Activated T-cell treated with anti-CD3 and anti-CD28 coated beads for 48 hours (primary cell): ENCODE measurements around the gene THSD1.

Experiments
- DNase-seq: peaks from one replicate; pipeline ENCODE4 v3.0.0-alpha.2; 2020; ENCODE audit warnings: low read depth

The THSD1 gene, protein sequence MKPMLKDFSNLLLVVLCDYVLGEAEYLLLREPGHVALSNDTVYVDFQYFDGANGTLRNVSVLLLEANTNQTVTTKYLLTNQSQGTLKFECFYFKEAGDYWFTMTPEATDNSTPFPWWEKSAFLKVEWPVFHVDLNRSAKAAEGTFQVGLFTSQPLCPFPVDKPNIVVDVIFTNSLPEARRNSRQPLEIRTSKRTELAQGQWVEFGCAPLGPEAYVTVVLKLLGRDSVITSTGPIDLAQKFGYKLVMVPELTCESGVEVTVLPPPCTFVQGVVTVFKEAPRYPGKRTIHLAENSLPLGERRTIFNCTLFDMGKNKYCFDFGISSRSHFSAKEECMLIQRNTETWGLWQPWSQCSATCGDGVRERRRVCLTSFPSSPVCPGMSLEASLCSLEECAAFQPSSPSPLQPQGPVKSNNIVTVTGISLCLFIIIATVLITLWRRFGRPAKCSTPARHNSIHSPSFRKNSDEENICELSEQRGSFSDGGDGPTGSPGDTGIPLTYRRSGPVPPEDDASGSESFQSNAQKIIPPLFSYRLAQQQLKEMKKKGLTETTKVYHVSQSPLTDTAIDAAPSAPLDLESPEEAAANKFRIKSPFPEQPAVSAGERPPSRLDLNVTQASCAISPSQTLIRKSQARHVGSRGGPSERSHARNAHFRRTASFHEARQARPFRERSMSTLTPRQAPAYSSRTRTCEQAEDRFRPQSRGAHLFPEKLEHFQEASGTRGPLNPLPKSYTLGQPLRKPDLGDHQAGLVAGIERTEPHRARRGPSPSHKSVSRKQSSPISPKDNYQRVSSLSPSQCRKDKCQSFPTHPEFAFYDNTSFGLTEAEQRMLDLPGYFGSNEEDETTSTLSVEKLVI

DNA sequence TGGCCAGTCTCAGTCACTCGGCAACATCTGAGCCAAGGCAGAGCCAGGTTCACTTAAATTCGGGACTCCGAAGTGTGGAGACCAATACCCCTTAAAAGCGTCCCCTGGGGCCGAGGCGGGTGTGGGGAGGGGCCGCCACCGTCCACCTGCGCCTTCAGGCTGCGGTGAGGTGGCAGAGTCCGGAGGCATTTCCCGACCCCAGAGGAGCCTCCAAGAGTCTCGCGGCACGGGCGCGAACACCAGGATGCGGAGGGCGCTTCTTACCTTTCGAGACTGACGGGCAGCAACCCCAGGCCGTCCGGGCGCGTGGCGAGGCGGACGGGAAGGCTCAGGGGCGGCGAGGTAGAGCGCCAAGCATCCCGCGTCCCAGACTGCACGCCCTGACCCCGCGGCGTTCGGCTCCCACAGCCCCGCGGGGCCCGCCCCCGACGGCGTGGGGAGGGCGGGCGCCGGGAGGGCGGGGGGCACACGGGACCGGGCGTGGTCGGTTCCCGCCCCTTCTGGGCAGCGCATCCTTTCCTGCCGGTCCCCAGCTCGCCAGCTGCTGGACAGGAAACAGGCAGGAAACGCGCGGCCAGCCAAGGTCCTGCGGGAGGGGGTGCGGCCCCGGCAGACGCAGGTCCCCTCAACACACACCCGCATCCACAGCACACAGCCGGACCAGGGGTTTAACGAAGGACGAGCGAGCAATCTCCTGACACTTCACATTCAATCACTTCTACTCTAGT is at the start of gene THSD1:
Gene THSD1, minus strand, starts transcription at position 406 of the 728 bp plus-strand sequence. CDS start 3,572 bp downstream, outside the sequence.
- DNase-seq, result no peak

DNA sequence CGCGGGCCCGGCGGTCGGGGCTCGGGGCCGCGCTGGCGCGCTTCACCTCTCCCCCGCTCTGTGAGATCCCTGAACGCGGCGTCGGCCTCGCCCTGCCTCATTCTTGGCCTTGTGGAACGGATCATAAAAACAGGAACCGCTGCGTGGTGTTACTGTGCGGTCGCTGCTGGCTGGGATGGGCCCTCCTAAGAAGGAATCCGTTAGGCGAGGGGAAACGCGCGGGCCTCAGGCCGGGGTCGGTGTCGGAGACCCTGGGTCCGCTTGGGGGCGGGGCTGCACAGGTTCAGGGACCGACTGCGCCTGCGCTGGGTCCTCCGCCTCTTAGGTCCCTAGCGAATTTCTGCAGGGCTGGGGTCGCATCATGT is 49.7 kb upstream of the THSD1 start:
- DNase-seq, result peak; percentile 74

DNA sequence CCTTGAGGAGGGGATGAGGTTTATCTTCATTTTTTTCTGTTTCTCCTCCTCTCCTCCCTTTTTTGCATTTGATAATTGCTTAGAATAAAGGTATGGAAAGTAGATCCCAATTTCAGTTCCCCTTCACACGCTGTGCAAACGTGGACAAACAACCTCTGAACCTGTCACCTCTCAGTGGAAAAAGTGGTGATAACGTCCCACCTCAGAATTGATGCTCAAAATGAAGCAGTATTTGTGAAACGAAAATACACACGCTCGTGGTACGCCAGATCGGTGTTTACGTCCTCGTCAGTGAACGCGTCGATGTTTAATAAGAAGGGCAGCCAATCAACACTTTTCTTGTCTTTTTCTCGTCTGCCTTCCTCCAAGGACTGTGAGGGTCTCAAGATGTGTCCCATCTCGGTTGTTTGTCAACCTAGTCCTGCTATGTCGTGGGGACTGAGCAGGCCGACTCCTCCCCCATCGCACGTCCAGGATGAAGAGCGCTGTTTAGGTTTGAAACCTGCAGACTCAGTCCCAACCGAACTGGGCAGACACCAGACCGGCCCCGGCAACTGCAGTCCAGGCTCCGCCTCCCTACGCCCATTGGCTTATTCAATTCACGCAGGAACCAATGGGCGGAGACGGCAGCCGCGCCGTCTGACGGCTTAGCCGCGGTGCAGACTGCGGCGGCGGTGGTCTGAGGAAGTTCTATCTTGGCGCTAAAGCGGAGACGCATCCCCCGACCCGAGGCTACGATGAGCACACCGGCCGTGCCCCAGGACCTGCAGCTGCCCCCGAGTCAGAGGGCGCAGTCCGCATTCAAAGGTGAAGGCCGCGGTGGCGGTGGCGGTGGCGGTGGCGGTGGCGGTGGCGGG is 49.1 kb upstream of the THSD1 start, which contains the start of gene CKAP2:
Gene CKAP2, plus strand, starts transcription at position 659 of the 857 bp plus-strand sequence. Its CDS starts 79 bp downstream, at position 738.
- peak; percentile 89 for DNase-seq

DNA sequence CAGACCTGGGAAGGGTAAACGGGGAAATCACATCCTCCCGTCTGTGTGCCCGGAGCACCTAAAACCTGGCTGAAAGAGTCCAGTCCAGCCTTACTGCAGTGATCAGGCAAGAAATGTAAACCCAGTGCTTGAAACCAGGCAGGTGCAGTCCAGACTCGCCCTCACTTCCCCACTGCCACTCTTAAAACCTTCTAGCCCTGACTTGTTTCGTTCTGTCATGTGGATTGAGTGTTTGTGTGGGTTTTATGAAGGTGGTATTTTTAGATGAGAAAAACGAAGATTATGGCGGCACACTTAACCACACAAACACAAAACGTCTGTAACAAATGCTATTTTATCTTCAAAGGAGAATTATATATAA is 48.5 kb upstream of the THSD1 start:
- no peak for DNase-seq

DNA sequence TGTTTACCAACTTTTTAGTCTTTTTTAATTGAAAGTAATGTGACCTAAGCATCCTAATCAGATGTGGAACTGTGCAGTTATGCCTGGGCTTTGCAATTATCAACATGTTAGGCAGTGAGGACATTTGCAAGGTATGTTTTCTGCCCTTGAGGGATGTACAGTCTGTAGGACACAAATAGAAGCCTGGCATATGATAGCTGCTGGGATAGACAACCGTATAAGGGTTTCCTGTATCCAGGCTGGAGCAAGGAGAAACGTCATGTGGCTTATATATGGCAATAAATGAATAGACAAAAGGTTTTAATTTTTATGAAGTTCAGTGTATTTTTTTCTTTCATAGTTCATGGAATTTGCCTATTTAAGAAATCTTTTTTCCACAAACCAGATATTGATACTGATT is 46.5 kb upstream of the THSD1 start:
- no peak for DNase-seq

DNA sequence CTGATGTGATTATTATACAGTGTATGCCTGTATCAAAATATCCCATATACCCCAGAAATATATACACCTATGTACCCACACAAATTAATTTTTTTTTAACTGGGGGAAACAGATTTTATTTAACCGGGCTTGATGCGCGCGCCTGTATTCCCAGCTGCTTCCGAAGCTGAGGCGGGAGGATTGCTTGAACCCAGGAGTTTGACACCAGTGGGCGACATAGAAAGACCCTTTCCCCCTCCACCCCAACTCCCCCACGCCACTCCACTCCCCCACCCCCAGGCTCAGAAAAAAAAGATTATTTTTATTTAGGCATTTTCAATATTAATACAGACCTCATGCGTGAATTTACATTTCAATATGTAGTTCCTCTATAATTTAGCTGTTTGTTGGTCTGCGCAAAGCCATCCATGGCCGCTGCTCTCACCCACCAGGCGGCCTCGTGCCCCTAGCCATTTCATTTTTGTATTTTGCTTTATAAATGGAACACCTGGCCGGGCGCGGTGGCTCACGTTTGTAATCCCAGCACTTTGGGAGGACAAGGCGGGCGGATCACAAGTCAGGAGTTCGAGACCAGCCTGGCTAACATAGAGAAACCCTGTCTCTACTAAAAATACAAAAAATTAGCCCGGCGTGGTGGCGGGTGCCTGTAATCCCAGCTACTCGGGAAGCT is 45.3 kb upstream of the THSD1 start:
- DNase-seq, result no peak

DNA sequence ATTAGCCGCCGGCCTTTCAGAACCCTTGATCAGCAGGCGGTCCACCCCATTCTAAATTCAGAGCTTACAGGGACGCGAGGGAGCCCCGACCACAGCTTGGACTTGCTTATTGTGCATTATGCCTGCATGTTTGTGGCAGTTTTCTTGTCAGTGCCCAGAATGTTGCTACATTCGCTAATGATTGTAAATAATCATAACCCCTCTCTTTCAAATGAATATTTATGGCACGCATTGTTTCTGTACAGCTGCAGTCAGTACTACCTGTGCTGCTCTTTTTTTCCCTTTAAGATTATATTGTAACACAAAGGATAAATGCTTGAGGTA is 44.8 kb upstream of the THSD1 start:
- DNase-seq, result no peak

DNA sequence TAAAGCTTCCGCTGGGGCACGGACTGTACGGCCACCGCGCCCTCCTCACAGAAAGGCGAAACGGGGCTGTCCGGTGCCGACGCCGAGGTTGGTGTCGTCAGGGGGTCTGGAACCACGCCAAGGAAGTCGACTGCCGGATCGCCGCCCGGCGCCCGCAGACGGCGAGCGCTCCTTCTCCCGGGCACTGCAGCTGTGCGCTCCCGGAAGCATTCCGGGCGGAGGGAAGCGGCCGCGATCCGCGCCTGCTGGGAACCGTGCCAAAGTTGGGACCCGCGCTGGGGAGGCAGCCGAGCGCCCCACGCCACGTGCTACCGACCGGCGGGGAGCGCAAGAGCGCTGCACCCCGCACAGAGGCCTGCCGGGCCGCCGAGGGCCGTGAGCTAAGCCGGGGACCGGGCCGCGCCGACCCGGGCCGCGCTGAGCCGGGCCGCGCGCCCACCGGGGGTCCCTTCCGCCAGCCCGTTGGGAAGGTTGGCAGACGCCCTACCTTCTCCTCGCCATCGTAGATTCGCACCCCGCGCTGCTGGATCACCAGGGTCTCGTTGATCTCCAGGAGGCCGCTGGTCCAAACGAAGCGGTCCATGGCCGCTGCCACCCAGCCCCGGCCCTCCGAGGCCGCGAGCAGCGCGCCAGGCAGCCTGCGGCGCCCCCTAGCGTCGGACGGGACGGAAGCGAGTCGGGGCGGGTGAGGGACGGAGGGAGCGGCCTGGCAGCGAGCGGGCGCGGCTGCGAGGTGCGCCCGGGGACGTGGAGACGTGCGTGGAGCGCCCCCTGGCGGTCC is 44.2 kb upstream of the THSD1 start, which contains the start of gene VPS36:
Gene VPS36, minus strand, starts transcription at position 623 of the 781 bp plus-strand sequence. Its CDS starts 40 bp downstream, at position 583.
- peak; percentile 96 for DNase-seq

DNA sequence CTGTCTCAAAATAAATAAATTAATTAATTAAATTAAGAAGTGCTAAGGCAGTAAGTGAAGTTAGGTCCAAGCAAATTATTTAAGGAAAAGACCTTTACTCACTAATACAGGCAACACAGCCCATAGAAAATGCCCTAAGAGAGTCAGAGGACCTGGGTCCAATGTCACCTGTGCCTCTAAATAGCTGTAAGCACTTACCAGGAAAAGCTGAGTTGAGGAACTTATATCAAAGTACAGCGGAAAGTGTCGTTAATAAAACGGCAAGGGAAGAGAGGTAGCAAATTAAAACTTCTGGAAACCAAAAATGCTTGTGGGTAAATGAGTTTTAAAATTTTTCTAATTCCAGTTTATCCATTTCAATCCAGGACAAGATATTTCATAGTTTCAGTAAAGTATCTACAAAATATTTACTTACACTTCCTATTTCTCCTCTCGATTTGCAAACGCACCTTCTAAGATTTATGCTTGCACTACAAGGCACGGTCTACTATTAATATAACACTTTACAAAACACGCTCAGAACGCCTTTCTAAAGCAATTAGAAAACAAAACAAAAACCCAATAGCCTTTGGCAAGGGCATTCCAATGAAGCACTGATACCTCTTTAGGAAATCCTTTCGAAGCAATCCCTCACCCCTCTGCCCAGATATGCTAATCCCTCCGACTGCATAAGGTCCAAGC is 43.5 kb upstream of the THSD1 start:
- DNase-seq, result no peak

DNA sequence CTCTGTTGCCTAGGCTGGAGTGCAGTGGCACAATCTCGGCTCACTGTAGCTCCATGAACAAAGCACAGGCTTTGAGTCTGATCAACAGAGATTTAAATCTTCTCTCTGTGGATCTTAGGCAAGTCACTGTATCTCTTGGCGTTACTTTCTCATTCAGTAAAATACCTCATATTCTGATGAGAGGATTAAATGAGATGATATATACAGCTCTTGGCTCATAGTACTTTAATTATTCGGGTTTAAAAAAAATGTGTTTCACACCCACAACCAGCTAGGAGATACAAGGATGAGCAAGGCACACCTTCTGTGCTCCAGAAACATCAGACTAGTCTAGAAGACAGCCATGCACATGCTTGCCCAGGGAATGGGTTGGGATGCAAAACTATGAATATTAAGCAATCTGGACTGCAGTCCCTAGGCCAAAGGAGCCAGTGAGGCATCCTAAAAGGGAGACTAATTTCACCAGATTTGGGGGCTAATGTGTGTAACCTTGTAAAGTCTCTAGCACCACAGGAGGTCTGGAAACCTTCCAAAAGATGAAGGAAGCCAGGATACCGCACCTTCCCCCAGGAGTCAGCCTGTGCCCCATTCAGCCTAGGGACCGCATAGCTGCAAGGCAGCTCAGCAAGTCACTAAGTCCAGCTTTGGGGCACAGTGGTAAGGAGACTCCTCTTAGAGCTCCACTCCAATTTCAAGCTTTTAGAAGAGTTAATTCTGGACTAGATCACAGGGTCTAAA is 42.0 kb upstream of the THSD1 start:
- no peak for DNase-seq

DNA sequence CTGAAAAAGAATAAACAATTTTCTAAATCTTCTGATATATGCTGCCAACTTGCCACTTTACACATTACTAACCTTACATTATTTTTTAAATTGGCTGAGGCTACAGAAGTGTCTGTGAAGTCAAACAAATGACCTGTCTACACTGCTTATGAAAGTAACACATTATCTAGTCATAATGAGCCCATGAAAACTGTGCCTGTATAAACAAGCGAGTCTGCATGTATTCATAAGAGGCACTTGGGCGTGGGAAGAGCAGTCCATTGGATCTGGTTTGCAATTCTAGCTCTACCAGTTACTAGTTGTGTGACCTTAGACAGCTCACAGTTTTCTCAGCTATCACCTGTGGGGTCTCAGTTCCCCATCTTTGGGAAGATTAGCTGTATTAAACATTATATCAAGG is 41.4 kb upstream of the THSD1 start:
- no peak for DNase-seq

DNA sequence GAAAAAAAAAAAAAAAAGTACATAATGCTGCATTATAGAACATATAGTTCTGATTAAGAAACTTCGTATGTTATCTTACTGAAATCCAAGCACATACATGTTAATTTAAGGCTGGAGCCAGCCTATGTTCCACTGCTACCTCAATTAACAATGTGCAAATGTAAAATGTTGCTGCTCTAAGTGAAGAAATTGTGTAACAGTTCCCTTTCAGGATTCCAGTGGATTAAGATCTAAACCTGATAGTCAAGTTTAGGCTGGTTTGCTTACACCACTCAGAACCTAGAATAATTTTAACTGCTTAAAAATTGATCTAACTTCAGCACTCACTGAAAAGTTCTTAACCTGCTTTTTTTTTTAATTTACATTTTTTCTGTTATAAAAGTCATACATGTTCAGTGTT is 40.3 kb upstream of the THSD1 start:
- no peak for DNase-seq

DNA sequence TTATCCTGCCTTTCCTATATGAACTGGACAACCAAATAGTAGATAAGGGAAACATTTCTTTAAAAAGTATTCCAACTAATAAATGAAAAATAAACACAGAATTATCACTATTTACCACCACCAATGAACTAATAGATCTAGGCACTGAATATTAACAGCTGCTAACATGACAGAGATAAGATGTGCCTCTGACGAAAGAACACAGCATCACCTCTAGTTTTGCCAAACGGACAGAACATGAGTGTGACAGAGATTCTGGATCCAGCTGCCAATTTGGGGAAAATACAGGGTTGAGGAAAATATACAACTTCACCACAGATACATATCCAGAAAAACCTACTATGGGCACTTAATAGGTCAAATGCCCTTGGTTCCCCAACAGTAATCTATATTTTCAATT is 26.5 kb upstream of the THSD1 start:
- DNase-seq, result no peak

DNA sequence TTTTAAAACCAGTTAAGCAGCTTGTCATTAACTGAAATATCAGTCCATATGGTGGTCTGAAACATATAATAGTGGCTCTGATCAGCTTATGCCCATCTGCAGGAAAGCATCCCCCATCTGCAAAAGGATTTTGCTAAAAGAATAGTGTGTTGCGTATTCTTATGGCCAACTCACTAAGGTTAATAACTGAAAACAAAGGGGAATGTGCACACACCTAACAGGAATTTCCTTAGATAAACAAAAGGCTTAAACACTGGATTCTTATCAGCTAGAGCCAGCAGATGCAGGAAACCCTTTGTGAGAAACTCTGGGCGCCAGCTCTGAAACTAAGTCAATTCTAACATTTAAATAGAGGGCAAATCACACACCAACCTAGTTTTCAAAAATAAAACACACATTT is 22.3 kb upstream of the THSD1 start:
- no peak for DNase-seq

DNA sequence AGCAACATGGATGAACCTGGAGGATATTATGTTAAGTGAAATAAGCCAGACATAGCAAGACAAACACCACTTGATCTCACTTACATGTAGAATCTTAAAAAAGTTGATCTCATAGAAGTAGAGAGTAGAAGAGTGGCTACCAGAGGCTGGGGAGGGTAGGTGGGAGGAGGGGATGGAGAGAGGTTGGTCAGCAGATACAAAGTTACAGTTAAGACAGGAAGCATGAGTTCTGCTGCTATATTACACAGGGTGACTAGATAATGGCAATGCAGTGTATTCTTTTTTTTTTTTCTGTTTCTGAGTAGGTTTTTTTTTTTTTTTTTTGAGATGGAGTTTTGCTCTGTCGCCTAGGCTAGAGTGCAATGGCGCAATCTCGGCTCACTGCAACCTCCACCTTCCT is 15.2 kb upstream of the THSD1 start:
- no peak for DNase-seq

DNA sequence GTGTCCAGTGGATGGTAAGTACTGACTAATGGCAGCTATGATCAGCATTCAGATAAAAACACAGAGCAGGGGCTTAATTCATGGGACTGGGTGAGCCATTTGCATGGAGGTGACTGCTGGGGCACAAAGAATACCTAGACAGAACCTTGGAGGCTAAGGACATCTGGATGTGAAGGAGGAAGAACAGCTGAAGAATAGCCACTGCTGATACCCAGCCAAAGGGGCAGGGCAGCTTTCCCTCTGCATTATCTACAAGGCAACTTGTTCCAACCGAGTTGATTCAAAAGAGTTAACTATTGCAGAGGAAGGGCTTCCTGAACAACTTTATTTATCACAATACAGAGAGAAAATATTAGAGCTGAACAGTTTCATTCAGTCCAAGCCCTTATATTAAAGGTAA is 13.1 kb upstream of the THSD1 start:
- no peak for DNase-seq

DNA sequence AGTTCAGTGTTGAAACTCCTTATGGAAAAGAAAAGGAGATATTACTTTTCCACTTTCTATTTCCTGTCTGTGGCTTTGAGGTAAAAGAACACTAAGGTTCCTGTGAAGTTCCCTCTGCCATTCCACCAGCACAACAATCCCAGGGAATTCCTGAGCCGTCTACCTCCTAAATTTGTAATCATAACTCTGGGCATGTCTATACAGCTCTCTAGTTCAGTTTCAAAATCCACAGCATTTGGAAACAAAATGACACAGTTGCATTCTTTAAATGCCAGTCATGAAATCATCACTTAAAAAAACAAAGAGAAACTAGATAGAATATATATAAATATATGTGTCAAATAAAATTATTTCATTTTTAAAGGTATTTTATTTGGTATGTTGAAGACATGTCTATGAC is 9.0 kb upstream of the THSD1 start:
- no peak for DNase-seq

DNA sequence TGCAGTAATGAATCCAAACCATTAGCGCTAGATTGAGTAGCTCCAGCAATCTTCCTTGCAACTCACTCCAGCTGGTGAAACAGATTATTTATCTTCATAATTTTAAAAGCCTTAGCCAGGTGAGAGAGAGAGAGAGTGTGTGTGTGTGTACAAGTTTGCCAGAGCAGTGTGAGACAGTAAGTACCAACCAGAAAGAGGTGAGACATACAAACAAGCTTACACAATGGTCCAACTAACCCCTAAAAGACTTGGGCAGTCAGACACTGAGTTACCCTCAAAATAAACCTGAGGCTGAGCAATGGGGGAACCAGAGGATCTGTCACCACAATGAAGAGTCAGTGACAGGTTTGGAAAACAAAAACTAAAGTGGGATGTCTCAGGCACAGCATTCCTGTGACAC is 8.1 kb upstream of the THSD1 start:
- DNase-seq, result no peak

DNA sequence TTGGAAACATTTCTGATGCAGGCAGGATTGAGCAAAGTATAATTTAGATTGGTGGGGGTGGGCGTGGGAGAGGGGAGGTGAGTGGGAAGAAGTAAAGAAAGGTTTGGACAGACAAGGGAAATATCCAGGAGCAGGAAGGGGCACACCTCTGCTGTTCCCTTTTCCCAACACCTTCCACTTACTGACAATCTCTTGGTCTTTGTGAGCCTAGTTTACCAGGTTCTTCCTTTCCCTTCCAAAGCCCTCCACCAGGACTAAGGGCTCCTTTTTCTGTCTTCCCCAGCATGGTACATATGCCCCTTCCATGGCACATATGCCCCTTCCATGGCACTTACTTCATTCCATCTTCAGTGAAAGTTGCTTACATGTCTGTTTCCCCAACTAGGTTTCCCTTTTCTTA is 6.2 kb upstream of the THSD1 start:
- DNase-seq, result no peak
